Iris pigment epithelial cell (primary cell): ENCODE measurements around the gene KDM6A.
"Not testable (repeated sequence)": the region's sequence is repeated elsewhere in the genome, so short reads cannot be mapped to it uniquely, and the experiment has no call there.

Experiments
- DNase-seq: peaks from one replicate; pipeline ENCODE4 v3.0.0-alpha.2; 2011; ENCODE audit warnings: low read depth

The KDM6A gene

DNA sequence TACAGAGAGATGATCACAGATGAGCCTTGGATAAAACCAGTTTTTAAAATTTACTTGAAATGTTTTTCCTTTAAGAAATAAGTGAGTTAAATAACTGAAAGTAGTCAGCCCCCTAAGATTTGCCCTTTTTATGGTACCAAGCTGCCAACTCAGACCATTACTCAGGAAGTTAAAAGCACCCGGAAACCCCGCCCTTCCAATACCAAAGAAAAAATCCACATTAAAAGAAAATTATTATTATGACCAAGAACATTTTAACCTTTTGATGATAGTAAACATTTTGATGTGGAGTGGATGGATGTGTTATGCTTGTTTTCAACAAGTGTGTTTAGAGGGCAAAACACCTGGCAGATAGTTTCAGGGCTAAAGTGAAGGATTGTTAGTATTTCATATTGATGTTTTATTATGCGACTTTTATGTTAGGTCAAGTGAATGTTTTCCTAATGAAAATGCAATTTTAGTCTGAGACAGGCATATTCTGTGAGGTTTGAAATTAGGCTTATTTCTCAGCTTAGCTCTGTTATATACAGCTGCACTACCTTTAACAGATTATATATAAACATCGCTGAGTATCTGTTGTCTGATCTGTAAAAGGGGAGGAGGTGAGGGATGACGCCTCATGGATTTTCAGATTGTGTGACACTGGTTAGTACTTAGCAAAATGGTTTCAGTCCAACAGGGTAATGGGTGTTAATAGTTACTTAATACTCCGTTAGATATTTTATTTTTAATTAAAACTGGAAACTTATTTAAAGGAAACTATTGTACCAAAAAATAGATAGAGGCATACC, 89.0 kb downstream of the KDM6A start:
- no peak for DNase-seq

DNA sequence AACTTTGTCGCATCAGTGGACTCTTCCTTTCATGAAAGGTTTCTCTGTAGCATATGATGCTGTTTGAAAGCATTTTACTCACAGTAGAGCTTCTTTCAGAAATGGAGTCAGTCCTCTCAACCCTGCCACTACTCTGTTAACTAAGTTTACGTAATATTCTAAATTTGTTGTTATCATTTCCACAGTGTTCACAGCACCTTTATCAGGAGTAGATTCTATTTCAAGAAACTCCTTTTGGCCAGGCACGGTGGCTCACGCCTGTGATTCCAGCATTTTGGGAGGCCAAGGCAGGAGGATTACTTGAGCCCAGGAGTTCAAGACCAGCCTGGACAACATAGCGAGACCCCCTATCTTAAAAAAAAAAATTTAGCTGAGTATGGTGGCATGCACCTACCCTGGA, 90.0 kb downstream of the KDM6A start:
- no peak for DNase-seq

DNA sequence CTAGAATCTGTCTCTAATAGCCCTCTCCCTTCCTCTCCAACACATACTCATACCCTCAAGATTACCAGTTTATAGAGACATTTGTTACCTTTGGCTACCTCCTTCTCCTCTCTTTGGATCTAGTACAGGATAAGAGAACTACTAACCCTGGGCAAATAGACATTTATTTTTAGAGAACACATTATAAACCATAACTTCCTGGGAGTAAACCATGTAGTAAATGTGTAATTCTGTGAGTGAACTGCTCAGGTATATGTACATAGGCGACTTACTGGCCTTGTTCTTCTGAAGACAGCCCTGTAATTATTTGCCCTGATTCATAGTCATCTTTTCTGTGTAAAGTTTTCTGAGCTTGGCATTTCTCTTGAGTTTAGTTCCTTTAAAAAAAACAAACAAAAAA, 94.2 kb downstream of the KDM6A start:
- no peak for DNase-seq

DNA sequence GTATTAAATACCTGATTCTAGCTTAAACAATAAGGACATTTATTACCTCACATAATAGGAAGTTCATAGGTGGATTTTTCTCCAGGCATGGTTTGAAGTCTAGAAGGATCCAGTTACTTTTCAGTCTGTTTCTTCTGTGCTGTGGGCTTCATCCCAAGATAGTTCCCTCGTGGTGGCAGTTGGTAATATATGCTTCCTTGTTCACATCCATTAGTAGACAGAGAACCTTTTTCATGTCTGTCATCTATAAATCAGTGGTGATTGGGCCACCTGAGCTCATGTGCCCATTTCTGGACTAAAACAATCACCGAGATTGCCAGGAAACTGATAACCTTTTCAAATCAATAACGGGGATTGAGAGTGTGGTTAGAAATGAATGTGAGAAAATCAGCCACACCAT, 97.7 kb downstream of the KDM6A start:
- no peak for DNase-seq

DNA sequence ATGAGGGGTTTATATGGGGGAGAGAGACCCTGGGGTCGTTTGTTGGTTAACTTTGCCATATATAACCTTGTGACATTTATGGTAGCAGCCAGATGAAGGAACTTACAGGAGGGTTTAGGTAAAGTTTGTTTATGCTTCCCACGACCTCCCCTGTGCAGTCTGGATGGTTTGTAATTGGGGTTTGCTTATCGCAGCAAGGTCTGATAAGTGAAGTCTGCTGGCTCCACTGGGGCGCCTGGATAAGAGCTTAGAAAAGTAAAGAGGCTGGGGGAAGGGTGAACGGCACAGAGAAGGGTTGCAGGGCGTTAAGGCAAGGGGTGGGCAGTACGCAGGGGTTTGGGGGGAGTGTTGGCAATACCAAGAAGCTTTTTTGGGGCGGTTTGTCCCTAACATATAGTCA, 98.7 kb downstream of the KDM6A start:
- no peak for DNase-seq

DNA sequence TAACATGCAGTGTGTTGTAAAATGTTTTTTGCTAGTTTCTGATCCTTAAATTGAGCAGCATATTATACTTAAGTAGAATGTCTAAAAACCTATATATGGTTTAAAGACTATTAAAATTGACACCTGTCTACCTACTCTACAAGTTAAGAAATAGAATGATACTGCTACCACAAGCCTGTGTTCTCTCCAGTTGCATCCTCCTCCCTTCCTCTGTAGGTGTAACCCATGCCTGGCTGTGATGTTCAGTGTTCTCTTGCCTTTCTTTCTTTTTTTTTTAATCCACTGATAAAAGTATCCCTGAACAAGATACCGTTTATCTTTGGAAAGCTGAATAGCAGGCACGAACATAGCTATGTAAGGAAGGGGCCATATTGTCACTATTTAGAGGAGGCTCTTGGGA, 99.1 kb downstream of the KDM6A start:
- DNase-seq: no peak

DNA sequence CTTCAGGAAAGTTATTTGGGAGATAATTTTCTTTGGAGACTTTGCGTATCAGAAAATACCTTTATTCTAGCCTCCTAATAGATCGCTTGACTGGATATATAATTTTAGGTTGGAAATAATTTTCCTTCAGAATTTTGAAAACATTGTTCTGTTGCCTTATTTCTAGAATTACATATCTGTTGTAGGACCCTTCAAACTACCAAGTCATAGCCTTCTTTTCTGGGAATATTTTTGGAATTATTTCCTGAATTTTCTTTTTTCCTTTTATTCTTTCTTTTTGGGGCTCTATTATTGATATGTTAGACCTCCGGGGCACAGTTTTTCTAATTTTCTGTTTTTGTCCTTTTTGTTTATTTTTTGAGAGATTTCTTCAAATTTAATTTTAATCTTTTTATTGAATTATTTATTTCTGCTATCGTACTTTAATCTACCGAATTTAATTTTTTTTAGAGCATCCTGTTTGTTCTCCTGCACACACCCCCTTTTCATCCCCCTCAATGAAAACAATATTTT, 100.5 kb downstream of the KDM6A start:
- no peak for DNase-seq

DNA sequence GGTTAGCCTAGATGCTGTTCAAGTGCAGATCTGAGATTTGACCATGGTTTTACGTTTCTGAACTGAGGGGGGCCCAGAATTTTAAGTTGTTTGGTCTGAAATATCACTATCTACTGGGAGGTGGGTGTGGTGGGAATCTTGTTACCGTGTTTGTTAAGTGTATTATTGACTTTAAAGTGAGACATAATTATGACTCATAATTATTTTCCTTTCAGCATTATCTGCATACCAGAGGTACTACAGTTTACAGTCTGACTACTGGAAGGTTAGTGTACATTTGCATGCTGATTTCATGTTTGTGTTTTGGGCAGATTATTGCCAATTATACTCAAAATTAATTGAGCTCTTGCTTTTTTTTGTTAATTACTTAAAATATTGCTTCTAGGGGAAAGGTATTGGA, 101.5 kb downstream of the KDM6A start:
- DNase-seq: peak; percentile 69

DNA sequence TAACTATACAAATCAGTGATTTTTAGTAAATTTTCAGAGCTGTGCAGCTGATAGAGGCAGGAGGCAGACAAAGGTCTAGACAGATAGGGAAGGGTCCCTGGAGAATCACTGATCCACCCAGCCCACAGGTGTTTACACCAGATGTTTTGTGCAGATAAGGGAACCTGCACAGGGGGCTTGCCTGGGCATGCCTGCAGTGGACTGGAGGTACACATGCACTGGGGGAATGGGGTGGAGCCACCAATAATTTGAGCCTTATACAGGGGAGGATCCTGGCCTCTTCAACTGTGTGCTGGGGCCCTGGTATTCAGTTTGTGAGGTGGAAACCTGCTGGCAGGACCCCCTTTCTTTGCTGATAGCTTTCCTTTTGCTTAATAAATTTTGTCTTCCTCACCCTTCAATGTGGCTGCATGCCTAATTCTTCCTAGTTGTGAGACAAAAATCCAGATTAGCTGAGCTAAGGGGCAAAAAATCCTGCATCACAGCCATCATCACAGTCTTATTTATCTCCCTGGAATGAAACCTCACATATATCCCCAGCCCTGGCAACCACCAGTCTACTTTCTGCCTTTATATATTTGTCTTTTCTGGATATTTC, 102.8 kb downstream of the KDM6A start:
- peak; percentile 9 for DNase-seq

DNA sequence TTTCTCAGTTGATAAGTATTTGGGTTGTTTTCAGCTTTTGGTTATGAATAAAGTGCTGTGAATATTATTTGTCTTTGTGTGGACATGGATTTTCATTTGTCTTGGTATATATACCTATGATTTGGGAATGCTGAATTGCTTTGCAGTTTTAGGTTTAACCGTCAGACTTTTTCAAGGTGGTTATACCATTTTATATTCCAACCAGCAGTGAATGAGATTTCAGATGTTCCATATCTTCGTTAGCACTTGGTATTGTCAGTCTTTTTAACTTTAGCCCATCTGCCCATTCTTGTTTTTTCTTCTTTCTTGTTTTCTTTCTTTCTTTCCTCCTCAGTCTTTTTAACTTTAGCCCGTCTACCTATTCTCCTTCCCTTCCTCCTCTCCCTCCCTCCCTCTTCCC, 106.0 kb downstream of the KDM6A start:
- DNase-seq: no peak

DNA sequence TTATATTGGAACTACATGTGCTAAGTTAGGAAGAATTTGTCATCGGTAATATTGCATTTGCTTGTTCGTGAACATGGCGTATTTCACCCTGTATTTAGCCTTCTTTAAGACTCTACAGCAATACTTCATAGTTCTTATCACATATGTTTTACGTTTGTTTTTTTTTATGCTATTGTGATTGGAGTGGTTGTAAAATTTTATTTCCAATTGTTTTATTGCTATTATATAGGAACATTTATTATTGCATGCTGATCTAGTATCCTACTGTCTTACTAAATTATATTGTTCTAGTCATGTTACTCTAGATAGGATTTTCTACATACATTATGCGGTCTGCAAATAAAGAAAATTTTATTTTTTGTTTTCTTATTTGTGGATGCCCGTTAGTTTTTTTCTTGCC, 107.4 kb downstream of the KDM6A start:
- DNase-seq: no peak

DNA sequence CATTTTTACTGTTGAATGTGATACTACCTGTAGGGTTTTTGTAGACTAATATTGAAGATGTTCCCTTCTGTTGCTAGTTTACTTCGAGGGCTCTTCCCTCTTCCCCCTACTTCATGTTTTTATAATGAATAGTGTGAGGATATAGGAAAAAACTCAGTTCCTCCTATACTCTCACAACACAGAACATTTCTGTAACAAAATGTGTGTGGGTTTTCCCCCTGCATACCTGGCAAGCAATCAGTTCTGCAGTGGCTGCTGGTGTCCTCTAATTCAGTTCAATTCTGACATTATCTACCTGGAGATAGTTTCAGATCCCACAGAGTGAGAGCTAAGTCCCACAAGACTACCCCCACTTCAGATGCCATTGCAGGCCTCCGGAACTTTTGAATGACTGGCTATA, 107.9 kb downstream of the KDM6A start:
- DNase-seq: no peak

DNA sequence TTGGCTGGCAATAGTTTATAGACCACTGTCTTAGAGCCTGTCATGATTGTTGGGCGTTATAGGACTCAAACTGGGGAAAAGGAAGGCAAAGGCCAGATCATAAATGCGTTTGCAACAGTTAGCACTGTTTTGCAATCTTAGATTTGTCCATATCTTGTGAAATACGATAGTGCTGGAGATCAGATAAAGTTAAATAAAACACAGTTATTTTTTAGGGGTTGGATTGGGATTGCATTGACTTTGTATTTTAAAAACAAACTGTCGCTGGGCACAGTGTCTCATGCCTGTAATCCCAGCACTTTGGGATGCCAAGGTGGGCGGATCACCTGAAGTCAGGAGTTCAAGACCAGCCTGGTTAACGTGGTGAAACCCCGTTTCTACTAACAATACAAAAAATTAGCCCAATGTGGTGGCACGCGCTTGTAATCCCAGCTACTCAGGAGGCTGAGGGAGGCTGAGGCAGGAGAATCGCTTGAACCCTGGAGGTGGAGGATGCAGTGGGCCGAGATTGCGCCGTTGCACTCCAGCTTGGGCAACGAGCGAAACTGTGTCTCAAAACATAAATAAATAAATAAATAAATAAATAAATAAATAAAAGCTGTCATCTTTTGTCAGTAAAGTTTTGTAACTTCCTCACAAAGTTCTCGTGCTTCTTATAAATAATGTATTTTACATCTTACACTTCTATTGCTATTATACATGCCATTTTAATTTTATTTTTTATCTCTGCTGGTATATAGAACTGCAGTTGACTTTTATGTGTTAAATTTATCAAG, 117.2 kb downstream of the KDM6A start:
- peak; percentile 42 for DNase-seq

DNA sequence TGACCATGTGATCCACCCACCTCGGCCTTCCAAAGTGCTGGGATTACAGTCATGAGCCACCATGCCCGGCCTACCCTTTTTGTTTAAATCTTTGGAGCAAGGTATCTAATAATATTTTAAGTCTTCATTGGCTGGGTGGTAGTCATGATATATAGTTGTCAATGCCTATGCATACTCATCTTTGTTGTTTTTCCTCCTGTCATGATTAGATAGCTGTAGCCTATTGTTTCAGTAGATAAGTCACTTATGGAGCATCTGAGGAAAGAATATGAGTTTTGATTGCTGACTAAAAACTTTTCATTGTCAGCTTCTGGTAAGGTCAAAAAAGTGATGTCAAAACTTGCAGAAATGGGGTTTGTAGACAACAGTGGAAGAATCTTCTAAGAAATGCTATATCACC, 119.8 kb downstream of the KDM6A start:
- DNase-seq: no peak

DNA sequence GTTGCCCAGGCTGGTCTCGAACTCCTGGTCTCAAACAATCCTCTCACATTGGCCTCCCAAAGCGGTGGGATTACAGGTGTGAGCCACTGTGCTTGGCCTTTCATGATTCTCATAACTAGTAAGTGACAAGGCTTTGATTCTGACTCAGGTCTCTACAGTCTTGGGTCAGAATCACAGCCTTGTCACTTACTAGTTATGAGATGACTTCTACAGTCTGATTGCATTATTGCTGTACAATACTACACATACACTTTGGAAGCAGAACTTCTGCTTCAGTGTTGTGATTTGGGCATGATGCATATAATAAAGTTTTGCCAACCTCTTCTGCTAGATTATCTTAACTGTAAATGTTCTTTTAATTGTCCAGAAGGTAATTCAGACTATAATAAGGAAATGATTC, 123.3 kb downstream of the KDM6A start:
- DNase-seq: no peak

DNA sequence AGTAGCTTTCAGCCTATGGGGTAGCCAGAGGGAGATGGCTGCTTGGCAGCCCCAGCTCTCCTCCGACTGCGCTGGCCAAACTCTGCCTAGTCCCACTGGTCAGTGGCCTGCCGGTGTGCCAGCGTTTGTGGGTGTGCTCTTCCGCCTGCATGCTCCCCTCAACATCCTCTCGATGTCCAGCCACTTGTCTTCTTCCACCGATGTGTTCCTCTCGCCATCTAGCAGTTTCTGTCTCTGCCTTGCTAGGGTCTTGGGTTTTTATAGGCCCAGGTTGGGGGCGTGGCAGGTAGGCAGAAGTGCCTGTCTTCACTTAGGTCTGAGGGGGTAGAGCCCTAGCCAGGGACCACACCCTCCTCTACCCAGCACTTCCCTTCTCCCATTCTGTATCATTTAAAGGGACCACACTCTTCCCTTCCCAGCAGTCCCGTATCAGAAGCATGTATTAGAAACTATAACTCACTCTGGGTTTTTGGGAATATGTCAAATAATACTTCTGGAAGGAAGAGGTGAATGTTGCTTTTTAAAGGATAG, 124.4 kb downstream of the KDM6A start:
- no peak for DNase-seq

DNA sequence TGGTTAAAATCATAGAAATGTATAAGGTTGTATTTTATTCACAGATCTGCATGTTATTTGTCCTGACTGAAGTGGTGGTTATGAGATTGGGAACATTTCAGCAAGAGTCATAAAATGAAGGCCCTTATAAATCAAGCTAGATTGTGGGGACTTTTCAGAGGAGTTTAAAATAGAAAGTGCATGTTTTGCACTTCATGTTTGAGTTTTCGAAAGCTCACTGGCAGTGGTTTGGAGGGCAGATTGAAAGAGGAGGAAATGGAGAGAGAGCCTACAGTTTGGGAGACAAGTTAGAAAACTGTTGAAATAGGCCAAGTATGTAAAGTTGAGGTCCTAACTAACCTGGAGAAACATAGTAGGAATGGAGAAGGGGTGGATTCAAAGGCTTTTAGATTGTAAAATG, 124.9 kb downstream of the KDM6A start:
- DNase-seq: no peak

DNA sequence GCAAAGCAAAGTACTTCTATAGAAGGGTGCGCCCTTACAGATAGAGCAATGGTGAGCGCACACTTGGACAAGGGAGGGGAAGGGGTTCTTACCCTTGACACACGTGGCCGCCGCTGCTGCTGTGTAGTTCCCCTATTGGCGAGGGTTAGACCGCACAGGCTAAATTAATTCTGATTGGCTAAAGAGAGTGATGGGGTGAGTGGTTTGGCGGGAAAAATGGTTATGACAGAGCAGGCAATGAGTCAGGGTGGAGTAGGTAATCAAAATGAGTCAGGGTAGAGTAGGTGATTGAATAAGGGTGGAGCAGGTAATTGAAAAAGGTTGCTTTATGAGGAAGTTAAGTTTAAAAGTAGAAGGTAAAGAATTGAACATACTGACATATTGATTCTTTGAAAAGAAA, 126.2 kb downstream of the KDM6A start:
- DNase-seq: not testable (repeated sequence)

DNA sequence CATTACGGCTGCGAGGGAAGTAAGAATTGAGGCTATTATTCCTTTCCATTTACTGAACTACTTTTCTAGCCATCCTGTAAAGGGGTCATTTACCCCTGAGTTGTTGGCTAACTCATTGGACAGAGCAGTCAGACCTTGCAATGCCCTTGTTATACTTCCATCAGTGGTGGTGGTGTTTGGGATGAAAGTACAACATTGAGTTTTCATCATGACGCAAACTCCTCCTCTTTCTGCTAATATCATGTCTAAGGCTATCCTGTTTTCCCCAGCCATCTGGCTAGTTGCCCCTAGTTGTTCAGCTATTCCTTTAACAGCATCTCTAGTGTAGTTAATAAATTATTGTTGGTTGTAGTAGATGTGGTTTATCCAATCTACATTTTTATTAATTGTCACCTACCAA, 126.9 kb downstream of the KDM6A start:
- not testable (repeated sequence) for DNase-seq

DNA sequence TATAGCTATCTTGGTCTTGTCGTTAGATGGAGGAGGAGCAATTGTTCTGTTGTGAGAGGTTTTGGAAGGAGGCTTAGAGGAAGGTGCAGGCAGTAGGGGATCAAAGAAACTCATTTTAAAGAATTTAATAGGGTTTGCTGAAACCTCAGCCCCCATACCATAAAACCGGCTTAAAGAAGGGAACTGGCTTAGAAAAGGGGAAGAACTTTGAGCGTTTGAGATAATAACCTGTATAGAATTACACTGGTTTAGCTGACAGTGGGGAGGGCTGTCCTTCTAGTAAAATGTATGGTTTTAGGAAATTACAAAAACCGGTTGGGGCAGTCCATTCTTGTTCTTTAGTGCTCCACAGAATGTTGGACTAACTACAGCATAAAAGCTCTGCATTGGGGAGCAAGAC, 128.1 kb downstream of the KDM6A start:
- no peak for DNase-seq

DNA sequence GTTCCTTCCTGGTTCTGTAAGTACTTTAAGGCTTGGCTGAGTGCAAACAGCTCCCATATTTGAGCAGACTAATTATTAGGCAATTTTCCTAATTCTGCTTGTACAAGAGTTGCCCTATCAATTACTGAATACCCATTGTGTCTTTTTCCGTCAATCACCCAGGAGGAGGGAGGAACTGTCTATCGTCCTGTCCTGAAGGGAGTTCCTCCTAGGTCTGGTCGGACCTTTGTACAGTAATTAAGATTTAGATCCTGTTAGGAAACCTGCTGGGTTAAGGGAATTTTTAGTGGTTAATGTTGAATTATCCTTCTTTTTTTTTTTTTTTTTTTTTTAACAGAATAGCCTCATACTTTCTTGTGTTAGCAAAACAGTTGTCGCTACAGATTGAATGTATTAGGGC, 130.1 kb downstream of the KDM6A start:
- DNase-seq: no peak

DNA sequence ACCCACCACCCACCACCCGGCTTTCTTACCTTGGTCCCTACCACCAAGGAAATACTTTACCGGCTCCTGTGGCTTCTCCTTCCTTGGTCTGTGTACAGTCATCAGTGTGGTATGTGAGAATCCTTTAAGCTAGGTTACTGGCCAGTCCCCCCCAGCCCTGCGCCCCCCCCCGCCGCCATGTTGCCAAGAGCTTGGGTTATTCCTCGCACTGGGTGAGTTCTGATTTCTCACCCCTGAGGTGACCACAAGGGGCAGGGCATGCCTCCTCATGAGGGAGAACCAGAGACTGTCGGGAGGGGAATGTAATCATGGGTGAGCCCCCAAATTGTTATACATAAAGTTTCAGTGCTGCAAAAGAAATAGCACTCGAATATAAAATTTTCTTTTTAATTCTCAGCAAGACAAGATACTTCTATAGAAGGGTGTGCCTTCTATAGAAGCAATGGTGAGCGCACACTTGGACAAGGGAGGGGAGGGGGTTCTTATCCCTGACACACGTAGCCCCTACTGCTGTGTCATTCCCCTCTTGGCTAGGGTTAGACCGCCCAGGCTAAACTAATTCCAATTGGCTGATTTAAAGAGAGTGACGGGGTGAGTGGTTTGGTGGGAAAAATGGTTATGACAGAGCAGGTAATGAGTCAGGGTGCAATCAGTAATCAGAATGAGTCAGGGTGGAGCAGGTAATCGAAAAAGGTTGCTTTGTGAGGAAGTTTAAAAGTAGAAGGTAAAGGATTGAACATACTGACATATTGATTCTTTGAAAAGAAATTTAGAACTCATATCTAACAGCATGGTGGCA, 133.2 kb downstream of the KDM6A start:
- peak; percentile 29 for DNase-seq
